ENCODE measurements around the gene KCTD3.

GRCh38 chr1:215523906-215524305 is 43.2 kb upstream of the KCTD3 start:
- TF ChIP-seq CTCF (IDR thresholded peaks at IDR 0.05) = no peak
- no peak for TF ChIP-seq EZH2 (IDR thresholded peaks at IDR 0.05; ENCODE audit: borderline replicate concordance, insufficient read depth, low read depth, low read length, poor library complexity, severe bottlenecking)
